Activated T-cell treated with anti-CD3 and anti-CD28 coated beads, Interleukin-2, amount 50 U/mL, for 1 hour (primary cell): ENCODE data around the gene XBP1.
"Not testable (repeated sequence)": the region's sequence is repeated elsewhere in the genome, so short reads cannot be mapped to it uniquely, and the experiment has no call there.

Experiments
- DNase-seq: peaks from one replicate; pipeline ENCODE4 v3.0.0-alpha.2; 2020

XBP1 gene

GRCh38 chr22:28791841-28792490 is 8.4 kb downstream of the XBP1 start:
- no peak for DNase-seq

- no peak for DNase-seq
Observed at GRCh38 chr22:28791124-28791523, 9.2 kb downstream of the XBP1 start.

DNA sequence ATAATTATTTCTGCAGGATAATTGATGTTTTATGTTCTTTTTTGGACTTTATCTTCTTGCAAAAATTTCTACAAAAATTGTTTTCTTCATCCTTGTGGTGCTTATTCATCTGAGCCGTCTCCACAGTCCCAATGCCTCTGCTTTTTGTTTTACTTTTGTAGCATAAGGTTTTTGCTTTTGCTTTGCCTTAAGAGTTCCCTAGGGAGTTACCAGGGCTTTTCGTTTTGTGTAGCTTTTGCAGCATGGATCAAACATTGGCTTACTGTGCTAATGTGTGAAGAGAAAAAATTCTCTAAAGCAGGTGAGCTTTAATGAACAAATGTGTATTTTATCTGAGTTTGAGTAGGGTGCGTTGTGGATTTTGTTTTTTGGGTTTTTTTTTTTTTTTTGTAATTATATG is 11.8 kb downstream of the XBP1 start:
- DNase-seq: no peak

- no peak for DNase-seq
Observed at GRCh38 chr22:28783786-28784671, 16.3 kb downstream of the XBP1 start.

DNA sequence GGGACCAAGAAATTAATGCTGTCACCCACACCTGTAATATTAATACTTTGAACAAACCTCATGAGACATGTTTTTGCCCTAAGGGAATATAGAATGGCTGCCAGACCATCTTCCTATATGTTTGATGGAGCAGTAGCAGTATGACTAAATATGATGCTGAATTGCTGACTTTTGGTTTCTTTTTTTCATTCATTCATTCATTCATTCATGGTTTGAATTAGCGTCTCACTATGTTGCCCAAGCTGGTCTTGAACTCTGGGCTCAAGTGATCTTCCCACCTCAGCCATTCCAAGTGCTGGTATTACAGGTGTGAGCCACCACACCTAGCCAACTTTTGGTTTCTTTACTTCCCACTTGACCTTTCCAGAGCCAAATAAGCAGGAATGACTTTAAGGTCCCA is 20.1 kb downstream of the XBP1 start:
- no peak for DNase-seq

GRCh38 chr22:28779833-28780232 is 20.5 kb downstream of the XBP1 start:
- no peak for DNase-seq

GRCh38 chr22:28774378-28774777 is 26.0 kb downstream of the XBP1 start:
- no peak for DNase-seq

- no peak for DNase-seq
Observed at GRCh38 chr22:28773461-28773867, 26.9 kb downstream of the XBP1 start.

DNA sequence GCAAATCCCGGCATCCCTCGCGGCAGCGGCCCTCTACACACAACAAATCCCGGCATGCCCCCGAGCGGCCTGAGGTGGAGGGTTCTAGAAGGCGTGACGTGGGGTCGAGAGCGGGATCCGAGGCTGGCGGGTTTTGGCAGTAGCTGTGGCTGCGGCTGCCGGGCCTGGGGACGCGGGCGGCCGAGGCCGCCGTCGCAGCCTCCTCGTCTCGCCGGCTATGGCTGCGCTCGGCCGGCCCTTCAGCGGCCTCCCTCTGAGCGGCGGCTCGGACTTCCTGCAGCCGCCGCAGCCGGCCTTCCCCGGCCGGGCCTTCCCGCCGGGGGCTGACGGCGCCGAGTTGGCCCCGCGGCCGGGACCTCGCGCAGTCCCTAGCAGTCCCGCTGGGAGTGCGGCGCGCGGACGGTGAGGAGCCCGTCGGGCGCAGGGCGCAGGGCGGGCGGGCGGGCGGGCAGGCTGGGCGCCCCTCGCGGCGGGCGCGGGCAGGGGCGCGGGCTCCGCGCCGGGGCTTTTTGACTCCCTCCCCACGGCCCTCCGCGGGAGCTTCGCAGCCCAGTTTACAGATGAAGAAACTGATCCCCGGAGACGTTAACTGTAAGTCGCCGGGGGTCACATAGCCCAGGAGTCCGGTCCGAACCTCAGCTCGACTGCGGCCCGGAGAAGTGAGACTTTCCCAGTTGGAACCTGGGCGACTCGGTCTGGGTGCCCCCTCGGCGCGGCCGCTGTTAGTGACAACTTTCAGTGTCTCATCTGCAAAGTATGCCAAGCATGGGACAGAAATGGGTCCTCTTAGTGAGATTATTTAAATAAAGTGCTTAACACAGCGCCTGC is 27.5 kb downstream of the XBP1 start, which contains the start of gene CCDC117:
Gene CCDC117 (plus strand): TSS at position 63 of the 828 bp plus-strand sequence. CDS start 155 bp downstream, at position 218.
- peak; percentile 91 for DNase-seq

DNA sequence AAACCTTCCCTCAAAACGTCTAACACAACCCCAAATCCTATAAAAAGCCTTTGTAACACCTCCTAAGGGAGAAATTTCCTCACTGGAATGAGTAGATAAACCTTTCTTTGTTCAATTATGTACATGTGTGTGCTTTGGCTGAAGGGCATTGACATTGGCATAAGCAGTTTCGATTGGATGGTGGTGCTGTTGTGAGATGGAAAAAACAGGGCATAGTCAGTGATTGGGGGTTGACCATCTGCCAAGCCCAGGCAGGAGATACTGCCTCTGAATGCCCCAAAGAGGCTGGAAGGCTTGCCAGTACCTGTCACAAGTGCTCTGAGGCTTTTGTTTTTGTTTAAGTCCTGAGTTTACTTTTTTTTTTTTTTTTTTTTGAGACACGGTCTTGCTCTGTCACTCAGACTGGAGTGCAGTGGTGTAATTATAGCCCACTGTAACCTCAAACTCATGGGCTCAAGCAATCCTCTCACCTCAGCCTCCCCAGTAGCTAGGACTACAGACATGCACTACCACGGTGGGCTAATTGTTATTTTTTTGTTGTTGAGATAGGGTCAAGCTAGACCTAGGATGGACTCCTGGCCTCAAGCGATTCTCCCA is 29.1 kb downstream of the XBP1 start:
- no peak for DNase-seq

- no peak for DNase-seq
Observed at GRCh38 chr22:28769394-28770085, 30.8 kb downstream of the XBP1 start.

DNA sequence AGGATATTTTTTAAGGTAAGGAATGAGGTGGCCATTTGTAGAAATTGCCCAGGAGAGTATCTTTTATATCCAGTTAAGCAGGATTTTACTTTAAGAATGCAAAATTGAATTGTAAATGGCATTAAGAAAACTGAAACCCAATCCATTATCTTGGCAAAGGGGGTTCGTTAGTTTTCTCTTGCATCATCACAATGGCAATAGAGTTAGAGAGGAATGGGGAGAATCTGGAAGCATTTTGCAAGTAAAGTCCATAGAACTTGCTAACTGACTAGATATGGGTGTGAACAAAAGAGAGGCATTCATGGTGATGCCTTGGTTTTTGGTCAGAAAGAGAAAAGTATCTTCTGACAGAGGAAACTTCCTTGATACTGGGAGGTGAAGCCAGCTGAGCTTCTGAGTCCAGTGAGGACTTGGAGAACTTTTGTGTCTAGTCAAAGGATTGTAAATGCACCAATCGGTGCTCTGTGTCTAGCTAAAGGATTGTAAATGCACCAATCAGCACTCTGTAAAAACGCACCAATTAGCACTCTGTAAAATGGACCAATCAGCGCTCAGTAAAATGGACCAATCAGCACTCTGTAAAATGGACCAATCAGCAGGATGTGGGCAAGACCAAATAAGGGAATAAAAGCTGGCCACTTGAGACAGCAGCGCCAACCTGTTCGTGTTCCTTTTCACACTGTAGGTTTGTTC is 31.5 kb downstream of the XBP1 start:
- DNase-seq: no peak

- no peak for DNase-seq
Observed at GRCh38 chr22:28766628-28767027, 33.7 kb downstream of the XBP1 start.

- not testable (repeated sequence) for DNase-seq
Observed at GRCh38 chr22:28762000-28762399, 38.4 kb downstream of the XBP1 start.

- DNase-seq: no peak
Observed at GRCh38 chr22:28761449-28761755, 39.0 kb downstream of the XBP1 start.

DNA sequence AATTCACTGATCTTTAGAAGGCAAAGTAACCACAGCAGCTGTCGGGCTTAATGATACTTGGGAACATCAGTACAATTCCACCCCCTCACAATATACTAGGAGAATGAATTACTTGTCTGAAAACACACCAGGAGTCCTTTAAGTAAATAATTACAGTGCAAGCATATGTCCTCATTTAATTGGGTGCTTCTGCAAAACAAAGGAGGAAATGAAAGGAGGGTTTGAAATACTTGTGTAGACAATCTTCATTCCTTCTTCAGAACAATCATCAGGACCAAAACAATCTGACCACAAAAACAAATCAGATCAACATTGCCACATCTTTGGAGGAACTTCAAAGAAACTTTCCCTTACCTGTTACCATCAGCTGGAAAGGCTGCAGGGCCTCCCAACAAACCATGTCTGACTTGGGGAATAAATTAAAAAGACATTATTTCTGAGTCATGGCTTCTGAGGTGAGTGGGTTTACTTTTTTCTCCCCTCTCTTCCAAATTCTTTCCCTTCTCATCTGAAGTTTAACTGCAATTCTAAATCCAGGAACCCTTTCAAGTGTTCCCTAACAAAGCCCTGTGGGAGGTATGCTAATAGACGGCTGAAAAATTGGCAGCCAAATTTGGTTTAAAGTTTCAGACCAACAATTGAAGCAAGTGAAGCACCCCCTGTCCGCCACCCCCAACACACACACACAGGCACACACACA is 40.4 kb downstream of the XBP1 start:
- DNase-seq: no peak

GRCh38 chr22:28754512-28754911 is 45.9 kb downstream of the XBP1 start:
- DNase-seq: not testable (repeated sequence)

- DNase-seq: no peak
Observed at GRCh38 chr22:28750471-28750881, 49.9 kb downstream of the XBP1 start.
